Urinary bladder (tissue), 4 donors: Measurements from ENCODE around the gene PVALB. TPM values are rescaled to one million over a fixed set of nuclear protein-coding genes. Genes with fewer than 3 reads are reported as not detected.

ENCODE experiments used
- DNase-seq: peaks from one replicate; pipeline ENCODE4 v3.0.0-alpha.2; 2015; ENCODE audit errors: extremely low spot score
- H3K27ac ChIP-seq: one replicate; pipeline ENCODE4 v1.5.1; 2013; ENCODE audit warnings: low read depth, mild to moderate bottlenecking, moderate library complexity
- H3K36me3 ChIP-seq: one replicate; pipeline ENCODE4 v1.6.1; 2013; ENCODE audit warnings: mild to moderate bottlenecking, moderate library complexity; ENCODE audit not compliant: insufficient read depth
- H3K4me1 ChIP-seq: one replicate; pipeline ENCODE4 v1.6.1; 2013; ENCODE audit warnings: mild to moderate bottlenecking, moderate library complexity; ENCODE audit not compliant: insufficient read depth
- H3K4me3 ChIP-seq: one replicate; pipeline ENCODE4 v1.5.1; 2013; ENCODE audit warnings: low read depth, low read length
- WGBS: extraction: QIAGEN DNeasy Blood & Tissue Kit; methylation state at CpG from one replicate; pipeline ENCODE4 v1.1.7; 2013; 5-methylcytosine and 5-hydroxymethylcytosine counted together
- polyA plus RNA-seq: library from polyadenylated mRNA; stranded (reverse); fragments of 200-250 nt; gene quantifications from one replicate; pipeline ENCODE4 v1.2.3, GENCODE V29; 2013
- total RNA-seq: library from RNA; depleted of rRNA; stranded (reverse); fragments of >200 nt; gene quantifications from one replicate; pipeline ENCODE4 v1.2.3, GENCODE V29; 2014
- donor health status: healthy with polysubstance abuse.
- donor health status: healthy.

The PVALB gene
- total and polyA plus RNA-seq, 2 donors: 2.2 to 2.7 TPM

- Histone ChIP-seq H3K27ac (no peak overlapping the region), H3K36me3 (no peaks in the 10 kb centered on the region), H3K4me3 (no peak overlapping the region), H3K4me1 (no peaks in the 10 kb centered on the region)
- DNase-seq: no peak
- 77% methylated on average over 23 of the region's 23 CpGs for WGBS
These were observed 47.0 kb downstream of the PVALB start for GRCh38 chr22:36769541-36770512.

GRCh38 chr22:36768616-36769015 is 48.2 kb downstream of the PVALB start:
- 93% methylated on average over 13 of the region's 13 CpGs for WGBS
- Histone ChIP-seq H3K4me3 (no peak overlapping the region), H3K36me3 (no peaks in the 10 kb centered on the region), H3K4me1 (no peaks in the 10 kb centered on the region), H3K27ac (no peak overlapping the region)
- DNase-seq: no peak

GRCh38 chr22:36768141-36768540 is 48.7 kb downstream of the PVALB start:
- no peak overlapping the region for H3K4me3 ChIP-seq
- H3K27ac ChIP-seq: no peak overlapping the region
- no peaks in the 10 kb centered on the region for H3K36me3 ChIP-seq
- WGBS: 93% methylated on average over 5 of the region's 5 CpGs
- H3K4me1 ChIP-seq: no peaks in the 10 kb centered on the region
- no peak for DNase-seq

- H3K36me3 ChIP-seq: no peaks in the 10 kb centered on the region
- no peak overlapping the region for H3K4me3 ChIP-seq
- H3K27ac ChIP-seq: no peak overlapping the region
- DNase-seq: no peak
- no peaks in the 10 kb centered on the region for H3K4me1 ChIP-seq
- 92% methylated on average over 10 of the region's 10 CpGs for WGBS
These were observed 49.6 kb downstream of the PVALB start for GRCh38 chr22:36767035-36767775.

GRCh38 chr22:36765943-36766450 is 50.8 kb downstream of the PVALB start:
- H3K4me3 ChIP-seq: no peak overlapping the region
- H3K36me3 ChIP-seq: no peaks in the 10 kb centered on the region
- 77% methylated on average over 11 of the region's 11 CpGs for WGBS
- no peak for DNase-seq
- no peaks in the 10 kb centered on the region for H3K4me1 ChIP-seq
- H3K27ac ChIP-seq: no peak overlapping the region

- no peaks in the 10 kb centered on the region for H3K4me1 ChIP-seq
- DNase-seq: no peak
- 86% methylated on average over 17 of the region's 17 CpGs for WGBS
- no peak overlapping the region for H3K4me3 ChIP-seq
- H3K27ac ChIP-seq: no peak overlapping the region
- H3K36me3 ChIP-seq: no peaks in the 10 kb centered on the region
These were observed 51.5 kb downstream of the PVALB start for GRCh38 chr22:36765131-36765942.

GRCh38 chr22:36764641-36765040 is 52.2 kb downstream of the PVALB start:
- H3K4me3 ChIP-seq: no peak overlapping the region
- WGBS: 90% methylated on average over 6 of the region's 6 CpGs
- H3K27ac ChIP-seq: no peak overlapping the region
- no peaks in the 10 kb centered on the region for H3K36me3 ChIP-seq
- H3K4me1 ChIP-seq: no peaks in the 10 kb centered on the region
- DNase-seq: no peak

- H3K4me1 ChIP-seq: no peaks in the 10 kb centered on the region
- DNase-seq: no peak
- WGBS: 81% methylated on average over 9 of the region's 9 CpGs
These were observed 52.8 kb downstream of the PVALB start for GRCh38 chr22:36764060-36764459.

GRCh38 chr22:36763576-36763975 is 53.3 kb downstream of the PVALB start:
- Histone ChIP-seq H3K4me3 (no peak overlapping the region), H3K36me3 (no peaks in the 10 kb centered on the region), H3K4me1 (no peaks in the 10 kb centered on the region), H3K27ac (no peak overlapping the region)
- WGBS: 86% methylated on average over 8 of the region's 8 CpGs
- no peak for DNase-seq

More at GRCh38 chr22:36764060-36764459, 52.8 kb downstream of the PVALB start:
- Histone ChIP-seq H3K4me3 (no peak overlapping the region), H3K36me3 (no peaks in the 10 kb centered on the region), H3K27ac (no peak overlapping the region)

- no peak overlapping the region for H3K4me3 ChIP-seq
- H3K36me3 ChIP-seq: no peaks in the 10 kb centered on the region
- no peak overlapping the region for H3K27ac ChIP-seq
- H3K4me1 ChIP-seq: no peaks in the 10 kb centered on the region
- DNase-seq: no peak
- 50% methylated on average over 17 of the region's 17 CpGs for WGBS
These were observed 54.1 kb downstream of the PVALB start for GRCh38 chr22:36762687-36763260.

GRCh38 chr22:36761553-36762240 is 55.1 kb downstream of the PVALB start:
- Histone ChIP-seq H3K4me1 (no peaks in the 10 kb centered on the region), H3K27ac (no peak overlapping the region), H3K36me3 (no peaks in the 10 kb centered on the region), H3K4me3 (no peak overlapping the region)
- no peak for DNase-seq
- 89% methylated on average over 10 of the region's 10 CpGs for WGBS

GRCh38 chr22:36760786-36761185 is 56.0 kb downstream of the PVALB start:
- WGBS: 53% methylated on average over 11 of the region's 11 CpGs
- no peaks in the 10 kb centered on the region for H3K36me3 ChIP-seq
- H3K4me3 ChIP-seq: no peak overlapping the region
- no peak for DNase-seq
- no peak overlapping the region for H3K27ac ChIP-seq
- H3K4me1 ChIP-seq: no peaks in the 10 kb centered on the region
